CD4-positive, alpha-beta T cell (primary cell): ENCODE measurements around the gene SMAP2. TPM values are rescaled to one million over a fixed set of nuclear protein-coding genes. Genes with fewer than 3 reads are reported as not detected.

ENCODE experiments used
- ATAC-seq: fragments of 200-7000 bp; cut with Tn5 transposase; one replicate; pipeline ENCODE4 v1.10.0; 2022; ENCODE audit warnings: mild to moderate bottlenecking; ENCODE audit not compliant: poor library complexity
- CTCF ChIA-PET: fragments of 350-600 bp; sonication (Branson Sonifier 250); formaldehyde crosslinking; loops from one replicate; lab custom pipeline; 2021; ENCODE audit warnings: antibody characterized with exemption, inconsistent platforms; lab: Charles Lee
- POLR2A ChIA-PET: fragments of 350-600 bp; sonication (Branson Sonifier 250); formaldehyde crosslinking; loops from one replicate; lab custom pipeline; 2021; ENCODE audit warnings: antibody characterized with exemption, inconsistent platforms; lab: Charles Lee
- DNase-seq, 14 experiments: peaks; one replicate each; pipeline ENCODE4 v3.0.0-alpha.2; 2013 to 2020; ENCODE audit warnings: mixed read lengths in 2 of 14
- H3K27ac ChIP-seq, 2 donors: one replicate each; pipeline versions ENCODE4 v1.5.1 to v1.7.0; 2013; ENCODE audit warnings: low read length in 2 of 2, low read depth in 1 of 2, mild to moderate bottlenecking in 1 of 2
- H3K27me3 ChIP-seq, 2 experiments: 1 replicate in 1 of 2; 2 replicates in 1 of 2; pipeline versions ENCODE4 v1.6.1 to v1.7.0; 2013; ENCODE audit warnings: low read length in 2 of 2, control low read depth in 1 of 2, mild to moderate bottlenecking in 1 of 2, moderate library complexity in 1 of 2; ENCODE audit not compliant: insufficient read depth in 2 of 2, control insufficient read depth in 1 of 2
- H3K36me3 ChIP-seq: one replicate; pipeline ENCODE4 v1.6.1; 2013; ENCODE audit warnings: low read length, control low read depth; ENCODE audit not compliant: insufficient read depth
- H3K4me1 ChIP-seq: one replicate; pipeline ENCODE4 v1.6.1; 2013; ENCODE audit warnings: low read length, control low read depth; ENCODE audit not compliant: insufficient read depth
- H3K4me3 ChIP-seq: one replicate; pipeline ENCODE4 v1.5.1; 2013; ENCODE audit warnings: mild to moderate bottlenecking, low read length, moderate library complexity
- H3K9me3 ChIP-seq, 2 experiments: 1 replicate in 1 of 2; 2 replicates in 1 of 2; pipeline versions ENCODE4 v1.6.1 to v1.7.0; 2013; ENCODE audit warnings: low read length in 2 of 2, mild to moderate bottlenecking in 2 of 2, control low read depth in 1 of 2, moderate library complexity in 1 of 2; ENCODE audit not compliant: control insufficient read depth in 1 of 2, insufficient read depth in 1 of 2
- H3K27ac Mint-ChIP-seq: one replicate; pipeline ENCODE4 v1.8.0; 2020; ENCODE audit warnings: mixed read lengths
- H3K27me3 Mint-ChIP-seq: one replicate; pipeline ENCODE4 v1.8.0; 2021; ENCODE audit warnings: mixed read lengths
- H3K36me3 Mint-ChIP-seq: one replicate; pipeline ENCODE4 v1.8.0; 2021; ENCODE audit warnings: low read depth, mixed read lengths
- H3K4me1 Mint-ChIP-seq: one replicate; pipeline ENCODE4 v1.8.0; 2021; ENCODE audit warnings: low read depth, mixed read lengths
- H3K4me3 Mint-ChIP-seq: one replicate; pipeline ENCODE4 v1.8.0; 2020; ENCODE audit warnings: mild to moderate bottlenecking, mixed read lengths
- H3K9me3 Mint-ChIP-seq: one replicate; pipeline ENCODE4 v1.8.0; 2020; ENCODE audit warnings: mixed read lengths
- CTCF ChIP-seq: fragments of 200-600 bp; IDR thresholded peaks from one replicate; pipeline ENCODE4 v1.8.0; 2022; ENCODE audit warnings: antibody characterized with exemption, mild to moderate bottlenecking
- intact Hi-C, 2 experiments: fragments of 100-400 bp; cut with DNase I in 1 of 2; cut with micrococcal nuclease in 1 of 2; formaldehyde crosslinking; loops; one replicate each; pipeline versions ENCODE4 v1.15.1 to v1.9.0; 2023 to 2025; cut with DNase I, micrococcal nuclease
- total RNA-seq, 174 experiments: library from RNA in 2 of 174; stranded (reverse) in 2 of 174; gene quantifications; one replicate each; pipeline ENCODE4 v1.2.3 and lab custom pipeline; 2021 to 2026

Gene SMAP2
- total RNA-seq, 2 experiments from 2014 or later: 214 to 216 TPM

- Mint-ChIP-seq H3K9me3 (no peaks in the 10 kb centered on the region), H3K4me1 (no peaks in the 10 kb centered on the region), H3K4me3 (no peak overlapping the region), H3K27ac (no peak overlapping the region), H3K27me3 (no peaks in the 10 kb centered on the region), H3K36me3 (no peaks in the 10 kb centered on the region)
- H3K36me3 ChIP-seq: no peaks in the 10 kb centered on the region
- no peak overlapping the region for H3K4me3 ChIP-seq
- ATAC-seq (no peak), DNase-seq (no peak)
- no peaks in the 10 kb centered on the region for H3K27me3 ChIP-seq
- no peak overlapping the region for H3K27ac ChIP-seq
- CTCF ChIA-PET: interaction anchor here (1.8 kb wide), 1 partner anchor 12 kb away, joined by 5 read pairs; no protein-coding TSS in a partner anchor
- H3K9me3 ChIP-seq: no peaks in the 10 kb centered on the region
- peaks cover 3% of the 10 kb centered on the region for H3K4me1 ChIP-seq
- no peak for TF ChIP-seq CTCF
- POLR2A ChIA-PET: no interaction called here
- intact Hi-C loops: no loop called here
These were observed 23.1 kb upstream of the SMAP2 start for GRCh38 chr1:40350391-40350790.

- Mint-ChIP-seq H3K4me1 (no peaks in the 10 kb centered on the region), H3K4me3 (no peak overlapping the region), H3K9me3 (no peaks in the 10 kb centered on the region), H3K27me3 (no peaks in the 10 kb centered on the region), H3K36me3 (no peaks in the 10 kb centered on the region), H3K27ac (no peak overlapping the region)
- H3K36me3 ChIP-seq: no peaks in the 10 kb centered on the region
- H3K27me3 ChIP-seq: no peaks in the 10 kb centered on the region
- ChIA-PET CTCF (no interaction called here), POLR2A (no interaction called here)
- no peaks in the 10 kb centered on the region for H3K9me3 ChIP-seq
- TF ChIP-seq CTCF: no peak
- intact Hi-C loops: no loop called here
- no peak for ATAC-seq
- H3K27ac ChIP-seq: no peak overlapping the region
- H3K4me3 ChIP-seq: no peak overlapping the region
- peaks cover 3% of the 10 kb centered on the region for H3K4me1 ChIP-seq
- DNase-seq: no peak
These were observed 22.4 kb upstream of the SMAP2 start for GRCh38 chr1:40351124-40351523.

GRCh38 chr1:40352126-40352525 lies 21.4 kb upstream of the SMAP2 start:
- Histone ChIP-seq H3K36me3 (no peaks in the 10 kb centered on the region), H3K27me3 (no peaks in the 10 kb centered on the region), H3K9me3 (no peaks in the 10 kb centered on the region), H3K4me1 (peaks cover 3% of the 10 kb centered on the region), H3K4me3 (no peak overlapping the region), H3K27ac (no peak overlapping the region)
- intact Hi-C loops: no loop called here
- ATAC-seq (no peak), DNase-seq (no peak)
- H3K36me3 Mint-ChIP-seq: no peaks in the 10 kb centered on the region
- no peak overlapping the region for H3K4me3 Mint-ChIP-seq
- no peaks in the 10 kb centered on the region for H3K27me3 Mint-ChIP-seq
- POLR2A ChIA-PET: no interaction called here
- no peak for TF ChIP-seq CTCF
- CTCF ChIA-PET: no interaction called here
- H3K4me1 Mint-ChIP-seq: no peaks in the 10 kb centered on the region
- H3K9me3 Mint-ChIP-seq: no peaks in the 10 kb centered on the region
- H3K27ac Mint-ChIP-seq: no peak overlapping the region
